ENCODE results near the gene NWD2. TPM values are rescaled to one million over a fixed set of nuclear protein-coding genes. Genes with fewer than 3 reads are reported as not detected.
"Not testable (repeated sequence)": the region's sequence is repeated elsewhere in the genome, so short reads cannot be mapped to it uniquely, and the experiment has no call there.

NWD2 gene, protein sequence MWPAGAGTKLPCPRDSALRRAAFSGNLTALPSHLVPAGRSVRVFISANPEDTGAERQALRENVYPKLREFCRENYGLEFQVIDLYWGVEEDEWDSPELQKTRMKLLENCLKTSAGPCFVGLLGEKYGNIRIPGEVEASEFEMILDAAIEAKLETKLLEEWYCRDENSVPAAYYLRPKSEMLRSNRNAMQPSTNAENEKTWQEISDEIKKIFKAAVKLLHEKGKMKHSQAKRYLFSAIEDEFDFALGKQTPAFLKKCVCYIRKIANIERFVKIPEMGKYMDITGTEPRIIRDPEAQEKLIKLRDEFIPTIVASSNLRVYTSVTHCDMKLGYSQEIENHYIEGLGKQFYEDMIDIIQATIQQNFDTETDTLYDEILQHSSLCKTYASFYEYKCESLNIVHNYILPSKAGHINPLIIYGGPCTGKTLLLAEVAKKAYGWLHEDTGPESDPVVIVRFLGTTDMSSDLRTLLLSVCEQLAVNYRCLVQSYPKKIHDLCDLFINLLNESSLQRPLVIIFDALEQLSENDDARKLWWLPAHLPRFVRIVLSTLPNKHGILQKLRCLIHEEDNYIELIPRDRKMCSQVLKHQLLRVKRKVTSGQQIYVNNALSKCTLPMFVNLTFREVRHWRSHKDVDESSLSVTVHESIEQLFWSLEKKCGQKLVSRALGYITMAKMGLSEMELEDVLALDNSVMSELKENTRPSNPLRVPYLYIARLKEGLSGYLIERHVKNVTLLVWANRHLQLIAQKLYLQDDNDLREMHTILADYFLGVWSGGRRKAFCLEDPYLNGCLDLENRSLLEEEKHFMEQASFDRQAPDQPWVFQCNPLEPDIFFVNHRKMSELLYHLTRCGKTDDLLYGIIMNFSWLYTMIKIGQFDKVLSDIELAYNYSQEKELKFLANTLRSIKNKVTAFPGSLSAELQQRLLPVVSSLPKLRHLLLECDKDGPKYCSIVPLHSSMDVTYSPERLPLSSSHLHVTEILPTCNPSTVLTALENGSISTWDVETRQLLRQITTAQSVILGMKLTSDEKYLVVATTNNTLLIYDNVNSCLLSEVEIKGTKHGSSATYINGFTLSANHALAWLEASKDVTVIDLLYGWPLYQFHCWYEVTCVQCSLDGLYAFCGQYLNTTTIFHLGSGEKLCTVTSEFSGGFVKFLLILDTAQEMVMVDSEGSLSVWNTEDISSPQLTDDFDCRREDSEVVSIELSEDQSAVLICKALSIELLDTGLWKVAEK (N-terminal part only)
- total RNA-seq, result not detected in 2 replicates

DNA sequence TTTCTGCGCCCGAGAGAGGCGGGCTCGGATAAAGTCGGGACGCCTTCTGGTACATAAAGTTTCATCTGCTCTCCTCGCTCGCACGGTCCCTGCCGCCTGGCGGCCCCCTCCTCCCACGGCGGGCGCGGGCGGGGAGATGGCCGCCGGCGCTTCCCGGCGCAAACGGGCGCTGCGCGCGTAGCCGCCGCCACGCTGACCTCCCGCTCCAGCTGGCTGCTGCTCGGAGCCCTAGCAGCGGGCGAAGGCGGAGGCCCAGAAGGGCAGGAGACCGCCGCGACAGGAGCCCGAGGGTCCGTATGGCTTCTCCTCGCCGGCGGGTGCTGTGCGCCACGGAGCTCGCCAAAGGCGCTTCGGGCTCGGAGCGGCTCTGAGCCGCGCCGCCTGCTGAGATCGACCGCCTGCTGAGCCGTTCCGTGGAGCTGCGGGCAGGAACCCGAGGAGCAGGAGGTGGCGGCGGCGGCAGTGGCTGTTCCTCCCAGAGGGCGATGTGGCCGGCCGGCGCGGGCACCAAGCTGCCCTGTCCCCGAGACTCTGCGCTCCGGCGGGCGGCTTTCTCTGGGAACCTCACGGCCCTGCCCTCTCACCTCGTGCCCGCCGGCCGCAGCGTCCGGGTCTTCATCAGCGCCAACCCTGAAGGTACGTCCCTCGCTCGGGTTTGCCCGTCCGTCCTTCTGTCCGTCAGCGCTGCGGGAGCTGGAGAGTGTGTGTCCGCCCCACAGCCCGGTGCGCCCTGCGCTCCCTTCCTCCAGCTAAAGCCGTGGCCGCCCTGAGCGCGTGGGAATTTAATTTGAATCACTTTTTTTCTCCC is at the start of gene NWD2:
Gene NWD2 (plus strand): TSS at position 161 of the 808 bp plus-strand sequence. CDS start 325 bp downstream, at position 486.
- Histone ChIP-seq H3K4me3 (ENCODE audit: insufficient read depth, low read length) (no peak within 1 kb of the TSS), H4K20me1 (ENCODE audit: insufficient read depth, low read length) (no peaks in the 10 kb centered on the region), H3K79me2 (ENCODE audit: insufficient read depth, low read length) (no peaks in the 10 kb centered on the region), H2AFZ (ENCODE audit: low read length) (no peak within 1 kb of the TSS), H3K4me1 (ENCODE audit: insufficient read depth, low read length) (no peaks in the 10 kb centered on the region), H3K27me3 (ENCODE audit: insufficient read depth, low read length) (no peaks in the 10 kb centered on the region), H3K9me3 (ENCODE audit: low read depth, low read length) (peaks cover 3% of the 10 kb centered on the region), H3K27ac (ENCODE audit: low read depth, low read length) (no peak within 1 kb of the TSS), H3K4me2 (ENCODE audit: insufficient read depth, low read length) (no peak within 1 kb of the TSS), H3K36me3 (ENCODE audit: insufficient read depth, low read length) (no peaks in the 10 kb centered on the region)
- peak; percentile 80 for DNase-seq (ENCODE audit: insufficient read length, low spot score, missing footprints)
- TF ChIP-seq, protein P1, sequence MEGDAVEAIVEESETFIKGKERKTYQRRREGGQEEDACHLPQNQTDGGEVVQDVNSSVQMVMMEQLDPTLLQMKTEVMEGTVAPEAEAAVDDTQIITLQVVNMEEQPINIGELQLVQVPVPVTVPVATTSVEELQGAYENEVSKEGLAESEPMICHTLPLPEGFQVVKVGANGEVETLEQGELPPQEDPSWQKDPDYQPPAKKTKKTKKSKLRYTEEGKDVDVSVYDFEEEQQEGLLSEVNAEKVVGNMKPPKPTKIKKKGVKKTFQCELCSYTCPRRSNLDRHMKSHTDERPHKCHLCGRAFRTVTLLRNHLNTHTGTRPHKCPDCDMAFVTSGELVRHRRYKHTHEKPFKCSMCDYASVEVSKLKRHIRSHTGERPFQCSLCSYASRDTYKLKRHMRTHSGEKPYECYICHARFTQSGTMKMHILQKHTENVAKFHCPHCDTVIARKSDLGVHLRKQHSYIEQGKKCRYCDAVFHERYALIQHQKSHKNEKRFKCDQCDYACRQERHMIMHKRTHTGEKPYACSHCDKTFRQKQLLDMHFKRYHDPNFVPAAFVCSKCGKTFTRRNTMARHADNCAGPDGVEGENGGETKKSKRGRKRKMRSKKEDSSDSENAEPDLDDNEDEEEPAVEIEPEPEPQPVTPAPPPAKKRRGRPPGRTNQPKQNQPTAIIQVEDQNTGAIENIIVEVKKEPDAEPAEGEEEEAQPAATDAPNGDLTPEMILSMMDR (IDR thresholded peaks at IDR 0.05; ENCODE audit: extremely low read depth, low read depth, low read length), result no peak

DNA sequence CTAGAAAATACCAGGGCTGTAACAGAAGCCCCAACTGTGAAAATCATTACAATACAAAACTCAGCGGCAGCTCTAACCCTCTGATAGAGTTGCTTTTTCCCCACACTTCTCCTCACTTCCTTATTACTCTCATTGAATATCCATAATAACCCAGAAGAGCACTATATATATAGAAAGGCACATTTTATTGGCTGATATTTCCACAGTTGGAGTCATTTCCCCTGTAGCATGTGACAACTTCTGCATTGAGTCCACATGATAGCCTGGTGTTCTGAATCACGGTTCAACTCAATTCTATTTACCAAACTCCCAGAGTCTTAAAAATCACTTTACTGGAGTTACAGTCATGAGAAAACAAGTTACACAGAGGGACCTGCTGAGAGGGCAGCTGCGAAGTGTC is 46.6 kb upstream of the NWD2 start:
- Histone ChIP-seq H4K20me1 (ENCODE audit: insufficient read depth, low read length) (no peaks in the 10 kb centered on the region), H3K4me1 (ENCODE audit: insufficient read depth, low read length) (no peaks in the 10 kb centered on the region), H3K79me2 (ENCODE audit: insufficient read depth, low read length) (no peaks in the 10 kb centered on the region), H3K27ac (ENCODE audit: low read depth, low read length) (no peak overlapping the region), H3K4me3 (ENCODE audit: insufficient read depth, low read length) (no peak overlapping the region), H3K36me3 (ENCODE audit: insufficient read depth, low read length) (no peaks in the 10 kb centered on the region), H3K4me2 (ENCODE audit: insufficient read depth, low read length) (no peak overlapping the region), H2AFZ (ENCODE audit: low read length) (no peak overlapping the region), H3K9me3 (ENCODE audit: low read depth, low read length) (peaks cover 4% of the 10 kb centered on the region), H3K27me3 (ENCODE audit: insufficient read depth, low read length) (no peaks in the 10 kb centered on the region)
- TF ChIP-seq, protein P1 (IDR thresholded peaks at IDR 0.05; ENCODE audit: extremely low read depth, low read depth, low read length), result no peak
- no peak for DNase-seq (ENCODE audit: insufficient read length, low spot score, missing footprints)

DNA sequence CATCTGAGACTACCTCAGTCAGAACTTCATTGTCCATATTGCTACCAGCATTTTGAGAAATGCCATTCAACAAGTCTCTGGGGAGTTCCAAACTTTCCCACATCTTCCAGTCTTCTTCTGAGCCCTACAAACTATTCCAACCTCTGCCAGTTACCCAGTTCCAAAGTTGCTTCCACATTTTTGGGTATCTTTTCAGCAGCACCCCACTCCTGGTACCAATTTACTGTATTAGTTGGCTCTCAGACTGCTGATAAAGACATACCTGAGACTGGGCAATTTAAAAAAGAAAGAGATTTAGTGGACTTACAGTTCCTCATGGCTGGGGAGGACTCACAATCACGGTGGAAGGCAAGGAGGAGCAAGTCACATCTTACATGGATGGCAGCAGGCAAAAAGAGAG is 39.8 kb upstream of the NWD2 start:
- H3K9me3 ChIP-seq (ENCODE audit: low read depth, low read length); H2AFZ ChIP-seq (ENCODE audit: low read length); H3K4me3 ChIP-seq (ENCODE audit: insufficient read depth, low read length); H4K20me1 ChIP-seq (ENCODE audit: insufficient read depth, low read length); DNase-seq (ENCODE audit: insufficient read length, low spot score, missing footprints); H3K27ac ChIP-seq (ENCODE audit: low read depth, low read length); H3K79me2 ChIP-seq (ENCODE audit: insufficient read depth, low read length); H3K27me3 ChIP-seq (ENCODE audit: insufficient read depth, low read length); H3K4me1 ChIP-seq (ENCODE audit: insufficient read depth, low read length); H3K36me3 ChIP-seq (ENCODE audit: insufficient read depth, low read length); H3K4me2 ChIP-seq (ENCODE audit: insufficient read depth, low read length): not testable (repeated sequence)

DNA sequence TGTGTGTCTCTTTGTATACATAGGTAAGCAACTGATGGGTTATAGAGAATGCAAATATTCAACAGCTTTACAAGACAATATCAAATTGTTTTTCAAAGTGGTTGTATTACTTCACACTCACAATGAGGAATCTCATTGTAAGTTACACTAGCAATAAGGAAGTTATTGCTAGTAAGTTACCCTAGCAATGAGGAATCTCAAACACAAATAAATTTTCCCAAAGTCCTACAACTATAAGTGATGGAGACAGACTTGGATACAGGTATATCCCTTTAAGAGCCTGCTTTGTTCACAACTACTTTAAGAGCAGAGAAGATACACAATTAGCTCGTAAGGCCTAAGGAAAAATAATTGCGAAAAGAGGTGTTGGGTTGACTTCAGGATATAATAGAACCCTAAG is 28.3 kb upstream of the NWD2 start:
- TF ChIP-seq, protein P1 (IDR thresholded peaks at IDR 0.05; ENCODE audit: extremely low read depth, low read depth, low read length), result no peak
- DNase-seq (ENCODE audit: insufficient read length, low spot score, missing footprints), result no peak
- Histone ChIP-seq H3K36me3 (ENCODE audit: insufficient read depth, low read length) (no peaks in the 10 kb centered on the region), H3K4me3 (ENCODE audit: insufficient read depth, low read length) (no peak overlapping the region), H3K79me2 (ENCODE audit: insufficient read depth, low read length) (no peaks in the 10 kb centered on the region), H3K4me1 (ENCODE audit: insufficient read depth, low read length) (no peaks in the 10 kb centered on the region), H3K27me3 (ENCODE audit: insufficient read depth, low read length) (no peaks in the 10 kb centered on the region), H4K20me1 (ENCODE audit: insufficient read depth, low read length) (no peaks in the 10 kb centered on the region), H2AFZ (ENCODE audit: low read length) (no peak overlapping the region), H3K4me2 (ENCODE audit: insufficient read depth, low read length) (no peak overlapping the region), H3K9me3 (ENCODE audit: low read depth, low read length) (peaks cover 2% of the 10 kb centered on the region), H3K27ac (ENCODE audit: low read depth, low read length) (no peak overlapping the region)

All from osteoblast (primary cell).